Right atrium auricular region (tissue), 2 donors: ENCODE results near the gene SMIM32. TPM values are rescaled to one million over a fixed set of nuclear protein-coding genes. Genes with fewer than 3 reads are reported as not detected.
A peak's percentile ranks its signal among the peaks of the same experiment; 100 is the strongest.

Experiments
- DNase-seq: peaks from one replicate; pipeline ENCODE4 v3.0.0-alpha.2; 2019; ENCODE audit warnings: low spot score
- H3K27ac ChIP-seq, 2 donors: fragments of 200-600 bp; sonication (generic); 1 replicate in 1 of 2; 2 replicates in 1 of 2; pipeline ENCODE4 v1.5.1; 2016 to 2019
- H3K27me3 ChIP-seq, 2 donors: fragments of 200-600 bp; sonication (generic); one replicate each; pipeline versions ENCODE4 v1.5.1 to v1.6.0; 2017 to 2019
- H3K36me3 ChIP-seq: fragments of 200-600 bp; sonication (generic); one replicate; pipeline ENCODE4 v1.5.1; 2016
- H3K4me1 ChIP-seq, 2 donors: fragments of 200-600 bp; sonication (generic); one replicate each; pipeline versions ENCODE4 v1.5.1 to v1.6.0; 2017 to 2019
- H3K4me3 ChIP-seq, 2 donors: fragments of 200-600 bp; sonication (generic); 1 replicate in 1 of 2; 2 replicates in 1 of 2; pipeline ENCODE4 v1.5.1; 2017 to 2019; ENCODE audit warnings: mild to moderate bottlenecking in 1 of 2, moderate library complexity in 1 of 2
- H3K9me3 ChIP-seq, 2 donors: fragments of 200-600 bp; sonication (generic); one replicate each; pipeline ENCODE4 v1.5.1; 2019
- total RNA-seq, 2 donors: library from RNA; depleted of rRNA; stranded (reverse); fragments of >200 nt; gene quantifications; one replicate each; pipeline ENCODE4 v1.1.0, GENCODE V29; 2016
- TF ChIP-seq, protein P1 (sequence below), 2 donors: fragments of 200-600 bp; sonication (generic); IDR thresholded peaks; one replicate each; pipeline ENCODE4 v1.5.1; 2019; ENCODE audit warnings: antibody characterized with exemption in 2 of 2

SMIM32 gene
- total RNA-seq, 2 donors from 2014 or later: not detected

DNA sequence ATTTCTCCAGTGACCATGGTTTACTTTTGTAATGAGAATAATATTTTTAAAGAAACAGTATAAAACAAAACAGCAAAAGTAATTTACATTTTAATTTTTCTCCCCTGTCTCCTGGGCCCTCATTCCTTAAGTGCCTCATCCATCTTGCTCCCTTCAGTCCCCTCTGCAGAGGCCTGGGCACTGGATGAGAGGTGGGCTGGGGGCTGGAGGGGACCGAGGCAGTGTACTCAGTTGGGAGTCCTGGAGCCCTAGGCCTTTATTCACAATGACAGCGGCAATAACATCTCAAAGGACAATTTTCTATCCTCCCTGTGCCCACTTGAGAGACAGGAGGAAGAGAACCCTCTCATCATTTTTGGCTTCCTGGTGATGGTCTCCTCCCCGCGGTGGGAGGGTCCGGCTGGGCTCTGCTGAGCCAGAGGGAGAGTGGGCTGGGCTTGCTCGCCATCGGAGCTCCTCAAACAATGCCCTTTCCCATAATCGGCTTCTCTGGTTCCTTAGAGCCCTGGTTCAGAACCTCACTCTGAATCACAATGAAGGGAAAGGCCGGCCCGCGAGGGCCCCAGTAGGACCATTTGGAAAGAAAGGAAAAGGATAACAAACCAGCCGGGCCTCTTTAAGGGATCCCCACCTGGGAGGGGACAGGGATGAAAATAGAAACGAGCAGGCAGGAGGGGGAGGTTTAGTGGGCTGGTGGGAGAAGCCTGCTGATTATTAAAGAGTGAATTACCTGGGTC lies 9.7 kb upstream of the SMIM32 start:
- H3K27ac ChIP-seq: no peak overlapping the region
- peaks cover 0 to 11% of the 10 kb centered on the region in 2 donors for H3K9me3 ChIP-seq
- no peaks in the 10 kb centered on the region for H3K27me3 ChIP-seq
- no peaks in the 10 kb centered on the region for H3K4me1 ChIP-seq
- H3K36me3 ChIP-seq: no peaks in the 10 kb centered on the region
- TF ChIP-seq, protein P1, sequence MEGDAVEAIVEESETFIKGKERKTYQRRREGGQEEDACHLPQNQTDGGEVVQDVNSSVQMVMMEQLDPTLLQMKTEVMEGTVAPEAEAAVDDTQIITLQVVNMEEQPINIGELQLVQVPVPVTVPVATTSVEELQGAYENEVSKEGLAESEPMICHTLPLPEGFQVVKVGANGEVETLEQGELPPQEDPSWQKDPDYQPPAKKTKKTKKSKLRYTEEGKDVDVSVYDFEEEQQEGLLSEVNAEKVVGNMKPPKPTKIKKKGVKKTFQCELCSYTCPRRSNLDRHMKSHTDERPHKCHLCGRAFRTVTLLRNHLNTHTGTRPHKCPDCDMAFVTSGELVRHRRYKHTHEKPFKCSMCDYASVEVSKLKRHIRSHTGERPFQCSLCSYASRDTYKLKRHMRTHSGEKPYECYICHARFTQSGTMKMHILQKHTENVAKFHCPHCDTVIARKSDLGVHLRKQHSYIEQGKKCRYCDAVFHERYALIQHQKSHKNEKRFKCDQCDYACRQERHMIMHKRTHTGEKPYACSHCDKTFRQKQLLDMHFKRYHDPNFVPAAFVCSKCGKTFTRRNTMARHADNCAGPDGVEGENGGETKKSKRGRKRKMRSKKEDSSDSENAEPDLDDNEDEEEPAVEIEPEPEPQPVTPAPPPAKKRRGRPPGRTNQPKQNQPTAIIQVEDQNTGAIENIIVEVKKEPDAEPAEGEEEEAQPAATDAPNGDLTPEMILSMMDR (IDR thresholded peaks at IDR 0.05): no peak
- DNase-seq: peak; percentile 16
- H3K4me3 ChIP-seq: no peak overlapping the region

GRCh38 chr5:136201870-136202269 lies 8.9 kb upstream of the SMIM32 start:
- TF ChIP-seq, protein P1 (IDR thresholded peaks at IDR 0.05): no peak
- Histone ChIP-seq H3K27ac (no peak overlapping the region), H3K4me3 (no peak overlapping the region), H3K27me3 (no peaks in the 10 kb centered on the region), H3K4me1 (no peaks in the 10 kb centered on the region), H3K36me3 (no peaks in the 10 kb centered on the region), H3K9me3 (peaks cover 0 to 11% of the 10 kb centered on the region in 2 donors)
- DNase-seq: peak; percentile 43

GRCh38 chr5:136200761-136201160 lies 7.8 kb upstream of the SMIM32 start:
- no peaks in the 10 kb centered on the region for H3K27me3 ChIP-seq
- TF ChIP-seq, protein P1 (IDR thresholded peaks at IDR 0.05): no peak
- no peak overlapping the region for H3K27ac ChIP-seq
- peaks cover 0 to 7% of the 10 kb centered on the region in 2 donors for H3K9me3 ChIP-seq
- H3K36me3 ChIP-seq: no peaks in the 10 kb centered on the region
- H3K4me1 ChIP-seq: no peaks in the 10 kb centered on the region
- DNase-seq: peak; percentile 40
- no peak overlapping the region for H3K4me3 ChIP-seq

DNA sequence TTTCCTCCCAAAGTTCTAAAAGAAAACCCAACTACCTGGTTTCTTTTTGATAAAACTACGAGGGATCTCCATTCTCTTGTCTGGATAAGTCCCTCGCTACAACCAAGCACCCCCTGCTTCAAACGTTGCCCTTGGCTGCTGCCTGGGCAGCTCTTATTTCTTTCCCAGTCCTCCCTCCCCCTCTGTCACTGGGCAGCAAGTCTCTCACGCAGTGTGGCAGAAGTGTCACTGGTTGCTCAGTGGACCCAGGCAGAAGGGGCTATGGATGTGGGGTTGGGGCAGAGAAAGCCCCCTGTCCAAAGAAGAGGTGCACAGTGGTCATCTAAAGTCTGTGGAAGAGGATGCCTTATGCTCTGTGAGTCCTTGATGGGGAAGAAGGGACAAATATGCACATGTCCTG lies 7.2 kb upstream of the SMIM32 start:
- Histone ChIP-seq H3K4me1 (no peaks in the 10 kb centered on the region), H3K4me3 (no peak overlapping the region), H3K9me3 (peaks cover 0 to under 1% of the 10 kb centered on the region in 2 donors), H3K27ac (no peak overlapping the region), H3K36me3 (no peaks in the 10 kb centered on the region), H3K27me3 (no peaks in the 10 kb centered on the region)
- peak; percentile 7 for DNase-seq
- TF ChIP-seq, protein P1 (IDR thresholded peaks at IDR 0.05): no peak

GRCh38 chr5:136199408-136199807 lies 6.4 kb upstream of the SMIM32 start:
- Histone ChIP-seq H3K9me3 (no peaks in the 10 kb centered on the region), H3K36me3 (no peaks in the 10 kb centered on the region), H3K4me1 (no peaks in the 10 kb centered on the region), H3K4me3 (no peak overlapping the region), H3K27ac (no peak overlapping the region), H3K27me3 (no peaks in the 10 kb centered on the region)
- TF ChIP-seq, protein P1 (IDR thresholded peaks at IDR 0.05): no peak
- peak; percentile 30 for DNase-seq

DNA sequence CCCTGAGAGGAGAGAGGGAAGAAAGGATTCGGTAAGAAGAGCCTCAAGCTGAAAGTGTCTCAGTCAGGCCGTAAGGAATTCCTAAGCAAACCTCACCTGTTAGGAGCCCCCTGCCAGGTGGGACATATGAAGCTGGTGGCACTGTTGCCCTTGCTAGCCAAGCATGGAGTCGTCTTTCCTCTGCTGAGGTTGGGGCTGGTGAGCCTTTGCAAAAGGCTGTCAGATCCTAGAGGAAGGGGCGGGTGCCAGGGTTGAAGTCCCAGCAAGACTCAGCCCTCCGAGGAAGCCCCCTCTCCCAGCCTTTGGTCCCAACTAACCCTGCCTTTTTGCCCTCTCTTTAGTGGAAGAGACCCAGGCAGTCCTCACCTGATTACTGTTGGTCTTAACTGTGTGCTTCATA lies 5.5 kb upstream of the SMIM32 start:
- peak; percentile 16 for DNase-seq
- Histone ChIP-seq H3K4me1 (peaks cover 0 to under 1% of the 10 kb centered on the region in 2 donors), H3K36me3 (no peaks in the 10 kb centered on the region), H3K4me3 (no peak overlapping the region), H3K9me3 (no peaks in the 10 kb centered on the region), H3K27me3 (peaks cover 0 to 3% of the 10 kb centered on the region in 2 donors), H3K27ac (no peak overlapping the region)
- TF ChIP-seq, protein P1 (IDR thresholded peaks at IDR 0.05): no peak
